Transverse colon (tissue), 4 donors: ENCODE measurements around the gene TWIST2. TPM values are rescaled to one million over a fixed set of nuclear protein-coding genes. Genes with fewer than 3 reads are reported as not detected.

Experiments used
- DNase-seq: peaks from one replicate; pipeline ENCODE4 v3.0.0-alpha.2; 2019
- H3K27ac ChIP-seq, 4 donors: fragments of 200-600 bp; sonication (generic); 2 replicates each; pipeline ENCODE4 v1.5.1; 2016 to 2018; ENCODE audit warnings: inconsistent platforms in 4 of 4
- H3K27me3 ChIP-seq: fragments of 200-600 bp; sonication (generic); 2 replicates; pipeline ENCODE4 v1.5.1; 2017; ENCODE audit warnings: inconsistent platforms
- H3K36me3 ChIP-seq, 4 donors: fragments of 200-600 bp; sonication (generic); 2 replicates each; pipeline ENCODE4 v1.5.1; 2017 to 2019; ENCODE audit warnings: inconsistent platforms in 4 of 4
- H3K4me1 ChIP-seq, 4 donors: fragments of 200-600 bp; sonication (generic); 2 replicates each; pipeline ENCODE4 v1.5.1; 2017 to 2020; ENCODE audit warnings: inconsistent platforms in 4 of 4
- H3K4me3 ChIP-seq, 4 donors: fragments of 200-600 bp; sonication (generic); 1 replicate in 1 of 4; 2 replicates in 3 of 4; pipeline versions ENCODE4 v1.5.1 to v1.6.1; 2017 to 2019; ENCODE audit warnings: inconsistent platforms in 4 of 4
- H3K9me3 ChIP-seq, 2 donors: fragments of 200-600 bp; sonication (generic); 2 replicates each; pipeline ENCODE4 v1.5.1; 2017 to 2019; ENCODE audit warnings: inconsistent platforms in 2 of 2
- CTCF ChIP-seq, 5 experiments: fragments of 200-600 bp in 3 of 5; fragments of 450-650 bp in 2 of 5; sonication (generic) in 3 of 5; IDR thresholded peaks; 1 replicate in 2 of 5; 2 replicates in 3 of 5; pipeline ENCODE4 v1.5.1; 2016 to 2017; ENCODE audit warnings: antibody characterized with exemption in 5 of 5, inconsistent platforms in 3 of 5, mild to moderate bottlenecking in 2 of 5, moderate library complexity in 1 of 5
- EP300 ChIP-seq: sonication (generic); formaldehyde crosslinking; IDR thresholded peaks from one replicate; pipeline ENCODE4 v1.6.1; 2017; ENCODE audit warnings: antibody characterized with exemption, low read depth
- POLR2A ChIP-seq: fragments of 450-650 bp; IDR thresholded peaks from one replicate; pipeline ENCODE4 v1.6.1; 2016; ENCODE audit warnings: antibody characterized with exemption, mild to moderate bottlenecking, moderate library complexity
- POLR2AphosphoS5 ChIP-seq, 3 donors: sonication (generic); formaldehyde crosslinking; IDR thresholded peaks; one replicate each; pipeline ENCODE4 v1.6.1; 2016; ENCODE audit warnings: antibody characterized with exemption in 3 of 3
- WGBS, 2 donors: methylation state at CpG; one replicate each; pipeline ENCODE4 v1.1.5; 2018; ENCODE audit warnings: low coverage in 1 of 2; 5-methylcytosine and 5-hydroxymethylcytosine counted together
- in situ Hi-C, 4 donors: fragments of 200-750 bp; cut with MboI; loops; one replicate each; pipeline versions ENCODE4 v1.15.0 to v1.15.1; 2017; ENCODE audit warnings: low sequenced_read_pairs in 3 of 4, low pct_ligation_motif_present in 1 of 4, low pct_unique_long_range_greater_than_20kb in 1 of 4
- intact Hi-C: fragments of 100-400 bp; cut with DNase I; formaldehyde crosslinking; loops from one replicate; pipeline ENCODE4 v1.15.1; 2023; ENCODE audit warnings: low total_unique reads
- total RNA-seq, 4 donors: library from RNA; depleted of rRNA; stranded (reverse); fragments of >200 nt; gene quantifications; one replicate each; pipeline ENCODE4 v1.1.0, GENCODE V29; 2016

Gene TWIST2
- total RNA-seq, 4 donors from 2014 or later, result 6.7 to 59.1 (median 16.8) TPM

GRCh38 chr2:238899386-238899785, 51.5 kb downstream of the TWIST2 start:
- Histone ChIP-seq H3K9me3 (no peaks in the 10 kb centered on the region), H3K4me3 (no peak overlapping the region), H3K27me3 (no peaks in the 10 kb centered on the region), H3K4me1 (peaks cover 7 to 28% (median 12%) of the 10 kb centered on the region in 4 donors), H3K27ac (no peak overlapping the region), H3K36me3 (no peaks in the 10 kb centered on the region)
- 67 to 91% methylated on average over 1 to 7 of the region's 7 CpGs for WGBS, 2 donors
- no peak for DNase-seq
- in situ Hi-C loops, result no loop called here
- TF ChIP-seq CTCF (IDR thresholded peaks at IDR 0.05) (no peak), EP300 (no peak), POLR2AphosphoS5 (IDR thresholded peaks at IDR 0.05) (no peak), POLR2A (no peak)
- intact Hi-C loops, result no loop called here

- intact Hi-C loops (no loop called here), in situ Hi-C loops (no loop called here)
- Histone ChIP-seq H3K27me3 (no peaks in the 10 kb centered on the region), H3K27ac (no peak overlapping the region), H3K4me3 (no peak overlapping the region), H3K4me1 (peaks cover under 1 to 18% (median 6%) of the 10 kb centered on the region in 4 donors), H3K9me3 (no peaks in the 10 kb centered on the region), H3K36me3 (no peaks in the 10 kb centered on the region)
- WGBS, 2 donors, result 50 to 69% methylated on average over 1 to 7 of the region's 7 CpGs
- TF ChIP-seq POLR2AphosphoS5 (IDR thresholded peaks at IDR 0.05), result no peak
- no peak for TF ChIP-seq CTCF (IDR thresholded peaks at IDR 0.05)
- TF ChIP-seq POLR2A, result no peak
- TF ChIP-seq EP300, result no peak
- no peak for DNase-seq
Observed at GRCh38 chr2:238900511-238900910, 52.6 kb downstream of the TWIST2 start.

GRCh38 chr2:238901461-238902057, 53.7 kb downstream of the TWIST2 start:
- Histone ChIP-seq H3K9me3 (no peaks in the 10 kb centered on the region), H3K4me1 (peaks cover 0 to 11% (median 0%) of the 10 kb centered on the region in 4 donors), H3K4me3 (no peak overlapping the region), H3K27ac (no peak overlapping the region), H3K36me3 (no peaks in the 10 kb centered on the region), H3K27me3 (no peaks in the 10 kb centered on the region)
- intact Hi-C loops (no loop called here), in situ Hi-C loops (no loop called here)
- TF ChIP-seq POLR2A, result no peak
- no peak for TF ChIP-seq POLR2AphosphoS5 (IDR thresholded peaks at IDR 0.05)
- TF ChIP-seq EP300, result no peak
- 65 to 79% methylated on average over 3 to 12 of the region's 14 CpGs for WGBS, 2 donors
- DNase-seq, result no peak

GRCh38 chr2:238902285-238902684, 54.4 kb downstream of the TWIST2 start:
- TF ChIP-seq EP300 (no peak), POLR2A (no peak), POLR2AphosphoS5 (IDR thresholded peaks at IDR 0.05) (no peak), CTCF (IDR thresholded peaks at IDR 0.05) (no peak)
- intact Hi-C loops (no loop called here), in situ Hi-C loops (no loop called here)
- no peaks in the 10 kb centered on the region for H3K36me3 ChIP-seq
- H3K27me3 ChIP-seq, result no peaks in the 10 kb centered on the region
- WGBS, 2 donors, result 89 to 92% methylated on average over 2 of the region's 2 CpGs
- H3K4me3 ChIP-seq, result no peak overlapping the region
- peaks cover 0 to 6% (median 0%) of the 10 kb centered on the region in 4 donors for H3K4me1 ChIP-seq
- H3K27ac ChIP-seq, result no peak overlapping the region
- no peak for DNase-seq
- H3K9me3 ChIP-seq, result no peaks in the 10 kb centered on the region

- WGBS, 2 donors, result 83 to 93% methylated on average over 1 to 2 of the region's 2 CpGs
- no peaks in the 10 kb centered on the region for H3K9me3 ChIP-seq
- no peaks in the 10 kb centered on the region for H3K27me3 ChIP-seq
- in situ Hi-C loops, result no loop called here
- DNase-seq, result no peak
- H3K36me3 ChIP-seq, result no peaks in the 10 kb centered on the region
- TF ChIP-seq POLR2A, result no peak
- TF ChIP-seq POLR2AphosphoS5 (IDR thresholded peaks at IDR 0.05), result no peak
- no peak for TF ChIP-seq EP300
- TF ChIP-seq CTCF (IDR thresholded peaks at IDR 0.05), result no peak
- no peak overlapping the region for H3K4me3 ChIP-seq
- H3K27ac ChIP-seq, result no peak overlapping the region
- no peaks in the 10 kb centered on the region for H3K4me1 ChIP-seq
- intact Hi-C loops, result no loop called here
Observed at GRCh38 chr2:238903141-238903540, 55.3 kb downstream of the TWIST2 start.
